ENCODE data around the gene ARL6IP1.

The ARL6IP1 gene

GRCh38 chr16:18800293-18800692 lies 1.1 kb downstream of the ARL6IP1 start:
- H2BK12ac ChIP-seq (ENCODE audit: low read length): no peak overlapping the region
- no peak overlapping the region for H3K23ac ChIP-seq (ENCODE audit: low read length)
- H3K79me1 ChIP-seq (ENCODE audit: low read length): peaks cover 7% of the 10 kb centered on the region
- peak overlapping the region; percentile 99 for H3K4me3 ChIP-seq (ENCODE audit: low read depth, low read length)
- H3K14ac ChIP-seq (ENCODE audit: low read length): no peak overlapping the region
- no peak overlapping the region for H2BK120ac ChIP-seq (ENCODE audit: insufficient read depth, low read length, poor library complexity)
- H3K27me3 ChIP-seq (ENCODE audit: insufficient read depth, low read length): no peaks in the 10 kb centered on the region
- peak overlapping the region; percentile 98 for H3K9ac ChIP-seq (ENCODE audit: low read length)
- peak overlapping the region; percentile 83 for H3K27ac ChIP-seq (ENCODE audit: low read depth, low read length)
- H2AFZ ChIP-seq (ENCODE audit: insufficient read depth, low read length, poor library complexity): no peak overlapping the region
- H3K4me1 ChIP-seq (ENCODE audit: control insufficient read depth in 1 of 2, insufficient read depth in 2 of 2, low read length in 2 of 2): peaks cover 5 to 7% of the 10 kb centered on the region in 2 experiments
- no peak for DNase-seq
- no CpG with 5 or more reads among the region's 8 CpGs for WGBS (ENCODE audit: extremely low coverage, insufficient coverage, insufficient read length)
- H2BK5ac ChIP-seq (ENCODE audit: low read depth, low read length, poor library complexity): no peak overlapping the region
- peaks cover 3 to 7% of the 10 kb centered on the region in 2 experiments for H3K36me3 ChIP-seq (ENCODE audit: control insufficient read depth in 1 of 2, insufficient read depth in 2 of 2, low read length in 2 of 2)
- H4K91ac ChIP-seq (ENCODE audit: low read depth, low read length): no peak overlapping the region
- H3K18ac ChIP-seq (ENCODE audit: low read length): no peak overlapping the region
- H2AK5ac ChIP-seq (ENCODE audit: low read length): no peak overlapping the region
- peak overlapping the region; percentile 99 for H3K4me2 ChIP-seq (ENCODE audit: low read length)
- H3K9me3 ChIP-seq (ENCODE audit: insufficient read depth, low read depth, low read length): no peaks in the 10 kb centered on the region
- no peak overlapping the region for H4K8ac ChIP-seq (ENCODE audit: low read depth, low read length)
- H3K79me2 ChIP-seq (ENCODE audit: control insufficient read depth, insufficient read depth, low read length, poor library complexity): peaks cover 18% of the 10 kb centered on the region
- H3K4ac ChIP-seq (ENCODE audit: low read depth, low read length): peak overlapping the region; percentile 95
- no peak overlapping the region for H4K12ac ChIP-seq (ENCODE audit: low read depth, low read length)

GRCh38 chr16:18799500-18799899 lies 1.8 kb downstream of the ARL6IP1 start:
- Histone ChIP-seq H3K4ac (ENCODE audit: low read depth, low read length) (peak overlapping the region; percentile 89), H3K4me1 (ENCODE audit: control insufficient read depth in 1 of 2, insufficient read depth in 2 of 2, low read length in 2 of 2) (peaks cover 5 to 7% of the 10 kb centered on the region in 2 experiments), H3K79me2 (ENCODE audit: control insufficient read depth, insufficient read depth, low read length, poor library complexity) (peaks cover 18% of the 10 kb centered on the region), H4K91ac (ENCODE audit: low read depth, low read length) (no peak overlapping the region), H3K4me2 (ENCODE audit: low read length) (peak overlapping the region; percentile 99), H2AK5ac (ENCODE audit: low read length) (no peak overlapping the region), H3K18ac (ENCODE audit: low read length) (no peak overlapping the region), H2BK5ac (ENCODE audit: low read depth, low read length, poor library complexity) (no peak overlapping the region), H3K27me3 (ENCODE audit: insufficient read depth, low read length) (no peaks in the 10 kb centered on the region), H4K12ac (ENCODE audit: low read depth, low read length) (no peak overlapping the region), H2BK12ac (ENCODE audit: low read length) (no peak overlapping the region), H3K27ac (ENCODE audit: low read depth, low read length) (no peak overlapping the region), H3K9me3 (ENCODE audit: insufficient read depth, low read depth, low read length) (no peaks in the 10 kb centered on the region), H3K23ac (ENCODE audit: low read length) (no peak overlapping the region), H3K36me3 (ENCODE audit: control insufficient read depth in 1 of 2, insufficient read depth in 2 of 2, low read length in 2 of 2) (peaks cover 6 to 10% of the 10 kb centered on the region in 2 experiments), H3K4me3 (ENCODE audit: low read depth, low read length) (no peak overlapping the region), H3K9ac (ENCODE audit: low read length) (no peak overlapping the region), H2BK120ac (ENCODE audit: insufficient read depth, low read length, poor library complexity) (no peak overlapping the region), H3K79me1 (ENCODE audit: low read length) (peaks cover 7% of the 10 kb centered on the region), H4K8ac (ENCODE audit: low read depth, low read length) (no peak overlapping the region), H2AFZ (ENCODE audit: insufficient read depth, low read length, poor library complexity) (no peak overlapping the region), H3K14ac (ENCODE audit: low read length) (no peak overlapping the region)
- no CpG with 5 or more reads among the region's 3 CpGs for WGBS (ENCODE audit: extremely low coverage, insufficient coverage, insufficient read length)
- DNase-seq: no peak

- Histone ChIP-seq H3K36me3 (ENCODE audit: control insufficient read depth in 1 of 2, insufficient read depth in 2 of 2, low read length in 2 of 2) (peaks cover 14 to 24% of the 10 kb centered on the region in 2 experiments), H2BK5ac (ENCODE audit: low read depth, low read length, poor library complexity) (no peak overlapping the region), H3K4ac (ENCODE audit: low read depth, low read length) (no peak overlapping the region), H2BK120ac (ENCODE audit: insufficient read depth, low read length, poor library complexity) (no peak overlapping the region), H2BK12ac (ENCODE audit: low read length) (no peak overlapping the region), H3K27me3 (ENCODE audit: insufficient read depth, low read length) (no peaks in the 10 kb centered on the region), H3K4me1 (ENCODE audit: control insufficient read depth in 1 of 2, insufficient read depth in 2 of 2, low read length in 2 of 2) (peaks cover 5 to 7% of the 10 kb centered on the region in 2 experiments), H3K79me2 (ENCODE audit: control insufficient read depth, insufficient read depth, low read length, poor library complexity) (peaks cover 18% of the 10 kb centered on the region), H4K8ac (ENCODE audit: low read depth, low read length) (no peak overlapping the region), H3K9me3 (ENCODE audit: insufficient read depth, low read depth, low read length) (no peaks in the 10 kb centered on the region), H3K23ac (ENCODE audit: low read length) (no peak overlapping the region), H3K18ac (ENCODE audit: low read length) (no peak overlapping the region), H3K27ac (ENCODE audit: low read depth, low read length) (no peak overlapping the region), H2AK5ac (ENCODE audit: low read length) (no peak overlapping the region), H4K91ac (ENCODE audit: low read depth, low read length) (no peak overlapping the region), H3K4me3 (ENCODE audit: low read depth, low read length) (no peak overlapping the region), H3K9ac (ENCODE audit: low read length) (no peak overlapping the region), H2AFZ (ENCODE audit: insufficient read depth, low read length, poor library complexity) (no peak overlapping the region), H3K79me1 (ENCODE audit: low read length) (peaks cover 7% of the 10 kb centered on the region), H3K14ac (ENCODE audit: low read length) (no peak overlapping the region), H3K4me2 (ENCODE audit: low read length) (no peak overlapping the region), H4K12ac (ENCODE audit: low read depth, low read length) (no peak overlapping the region)
- no CpG with 5 or more reads among the region's 4 CpGs for WGBS (ENCODE audit: extremely low coverage, insufficient coverage, insufficient read length)
- DNase-seq: no peak
Observed at GRCh38 chr16:18797746-18798145, 3.6 kb downstream of the ARL6IP1 start.

GRCh38 chr16:18796377-18796776 lies 5.0 kb downstream of the ARL6IP1 start:
- Histone ChIP-seq H2AFZ (ENCODE audit: insufficient read depth, low read length, poor library complexity) (no peak overlapping the region), H2BK12ac (ENCODE audit: low read length) (no peak overlapping the region), H3K79me2 (ENCODE audit: control insufficient read depth, insufficient read depth, low read length, poor library complexity) (peaks cover 18% of the 10 kb centered on the region), H3K9ac (ENCODE audit: low read length) (no peak overlapping the region), H3K18ac (ENCODE audit: low read length) (no peak overlapping the region), H4K91ac (ENCODE audit: low read depth, low read length) (no peak overlapping the region), H3K4me1 (ENCODE audit: control insufficient read depth in 1 of 2, insufficient read depth in 2 of 2, low read length in 2 of 2) (peaks cover 5 to 7% of the 10 kb centered on the region in 2 experiments), H2BK120ac (ENCODE audit: insufficient read depth, low read length, poor library complexity) (no peak overlapping the region), H3K14ac (ENCODE audit: low read length) (no peak overlapping the region), H2AK5ac (ENCODE audit: low read length) (no peak overlapping the region), H3K9me3 (ENCODE audit: insufficient read depth, low read depth, low read length) (no peaks in the 10 kb centered on the region), H3K27me3 (ENCODE audit: insufficient read depth, low read length) (no peaks in the 10 kb centered on the region), H4K12ac (ENCODE audit: low read depth, low read length) (no peak overlapping the region), H2BK5ac (ENCODE audit: low read depth, low read length, poor library complexity) (no peak overlapping the region), H3K4me3 (ENCODE audit: low read depth, low read length) (no peak overlapping the region), H3K36me3 (ENCODE audit: control insufficient read depth in 1 of 2, insufficient read depth in 2 of 2, low read length in 2 of 2) (peaks cover 14 to 28% of the 10 kb centered on the region in 2 experiments), H3K23ac (ENCODE audit: low read length) (no peak overlapping the region), H3K4me2 (ENCODE audit: low read length) (no peak overlapping the region), H4K8ac (ENCODE audit: low read depth, low read length) (no peak overlapping the region), H3K27ac (ENCODE audit: low read depth, low read length) (no peak overlapping the region), H3K79me1 (ENCODE audit: low read length) (peaks cover 4% of the 10 kb centered on the region), H3K4ac (ENCODE audit: low read depth, low read length) (no peak overlapping the region)
- no CpG with 5 or more reads among the region's 1 CpG for WGBS (ENCODE audit: extremely low coverage, insufficient coverage, insufficient read length)
- DNase-seq: no peak

Data from trophoblast cell (in vitro differentiated cells and primary cell).